ENCODE results near the gene FLNB. TPM values are rescaled to one million over a fixed set of nuclear protein-coding genes. Genes with fewer than 3 reads are reported as not detected.
A peak's percentile ranks its signal among the peaks of the same experiment; 100 is the strongest.

FLNB gene
- total RNA-seq, 4 donors from 2014 or later = 164 to 258 (median 242) TPM

DNA sequence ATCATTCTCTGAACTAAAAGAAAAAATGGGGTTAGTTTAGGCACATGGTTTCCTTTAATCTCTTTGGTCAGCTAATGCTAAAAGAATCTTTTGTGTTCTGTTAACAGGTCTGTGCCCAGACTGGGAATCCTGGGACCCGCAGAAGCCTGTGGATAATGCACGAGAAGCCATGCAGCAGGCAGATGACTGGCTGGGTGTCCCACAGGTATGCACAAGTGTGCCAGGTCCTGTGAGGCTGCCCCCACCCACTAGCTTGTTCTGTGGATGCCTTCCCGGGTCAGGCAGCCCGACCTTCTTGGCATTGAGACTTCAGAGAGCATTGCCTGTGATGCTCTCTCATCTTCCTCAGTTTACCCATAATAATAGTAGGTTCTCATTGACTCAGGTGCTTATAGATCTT, 70.4 kb downstream of the FLNB start:
- peak in 1 of 2 donors; percentile 21 for DNase-seq
- no peaks in the 10 kb centered on the region for H3K9me3 ChIP-seq
- H3K4me3 ChIP-seq (replicated peaks in 1 of 3) = no peak overlapping the region
- intact Hi-C loops (cut with DNase I) = no loop called here
- 87 to 88% methylated on average over 4 of the region's 4 CpGs for WGBS, 2 donors
- no peak for TF ChIP-seq POLR2A (IDR thresholded peaks at IDR 0.05)
- TF ChIP-seq, protein P1, sequence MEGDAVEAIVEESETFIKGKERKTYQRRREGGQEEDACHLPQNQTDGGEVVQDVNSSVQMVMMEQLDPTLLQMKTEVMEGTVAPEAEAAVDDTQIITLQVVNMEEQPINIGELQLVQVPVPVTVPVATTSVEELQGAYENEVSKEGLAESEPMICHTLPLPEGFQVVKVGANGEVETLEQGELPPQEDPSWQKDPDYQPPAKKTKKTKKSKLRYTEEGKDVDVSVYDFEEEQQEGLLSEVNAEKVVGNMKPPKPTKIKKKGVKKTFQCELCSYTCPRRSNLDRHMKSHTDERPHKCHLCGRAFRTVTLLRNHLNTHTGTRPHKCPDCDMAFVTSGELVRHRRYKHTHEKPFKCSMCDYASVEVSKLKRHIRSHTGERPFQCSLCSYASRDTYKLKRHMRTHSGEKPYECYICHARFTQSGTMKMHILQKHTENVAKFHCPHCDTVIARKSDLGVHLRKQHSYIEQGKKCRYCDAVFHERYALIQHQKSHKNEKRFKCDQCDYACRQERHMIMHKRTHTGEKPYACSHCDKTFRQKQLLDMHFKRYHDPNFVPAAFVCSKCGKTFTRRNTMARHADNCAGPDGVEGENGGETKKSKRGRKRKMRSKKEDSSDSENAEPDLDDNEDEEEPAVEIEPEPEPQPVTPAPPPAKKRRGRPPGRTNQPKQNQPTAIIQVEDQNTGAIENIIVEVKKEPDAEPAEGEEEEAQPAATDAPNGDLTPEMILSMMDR (IDR thresholded peaks at IDR 0.05) = no peak
- no peaks in the 10 kb centered on the region for H3K27me3 ChIP-seq
- peak overlapping the region; percentile 7 to 85 (median 77) for H3K27ac ChIP-seq
- H3K4me1 ChIP-seq = peaks cover 26 to 43% of the 10 kb centered on the region in 2 donors
- no peaks in the 10 kb centered on the region for H3K36me3 ChIP-seq

DNA sequence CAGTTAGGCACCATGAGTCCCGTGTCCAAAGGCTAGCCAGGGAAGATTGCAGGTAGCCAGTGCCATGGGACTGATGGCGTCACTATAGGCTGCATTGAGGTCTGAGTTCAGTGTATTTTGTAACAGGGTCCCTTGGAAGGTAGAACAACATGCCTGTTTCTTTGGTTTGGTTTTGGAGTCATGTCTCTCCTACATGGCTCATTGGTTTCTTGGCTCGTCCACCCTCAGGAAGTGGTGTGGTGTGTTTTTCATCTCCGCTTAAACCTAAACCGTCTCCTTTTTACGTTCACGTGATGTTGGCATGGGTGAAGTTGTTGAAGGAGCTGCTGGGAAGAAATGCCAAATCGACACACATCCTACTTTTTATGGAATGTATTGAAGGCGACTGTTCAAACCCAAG, 71.6 kb downstream of the FLNB start:
- Histone ChIP-seq H3K27ac (peak overlapping the region; percentile 79 to 85 (median 82)), H3K36me3 (no peaks in the 10 kb centered on the region), H3K9me3 (no peaks in the 10 kb centered on the region), H3K4me1 (peaks cover 17 to 37% of the 10 kb centered on the region in 2 donors), H3K4me3 (replicated peaks in 1 of 3) (no peak overlapping the region), H3K27me3 (no peaks in the 10 kb centered on the region)
- intact Hi-C loops (cut with DNase I) = no loop called here
- TF ChIP-seq, protein P1 (IDR thresholded peaks at IDR 0.05) = no peak
- no peak for TF ChIP-seq POLR2A (IDR thresholded peaks at IDR 0.05)
- DNase-seq = peak; percentile 82 to 84
- WGBS, 2 donors = 32 to 53% methylated on average over 9 of the region's 9 CpGs

DNA sequence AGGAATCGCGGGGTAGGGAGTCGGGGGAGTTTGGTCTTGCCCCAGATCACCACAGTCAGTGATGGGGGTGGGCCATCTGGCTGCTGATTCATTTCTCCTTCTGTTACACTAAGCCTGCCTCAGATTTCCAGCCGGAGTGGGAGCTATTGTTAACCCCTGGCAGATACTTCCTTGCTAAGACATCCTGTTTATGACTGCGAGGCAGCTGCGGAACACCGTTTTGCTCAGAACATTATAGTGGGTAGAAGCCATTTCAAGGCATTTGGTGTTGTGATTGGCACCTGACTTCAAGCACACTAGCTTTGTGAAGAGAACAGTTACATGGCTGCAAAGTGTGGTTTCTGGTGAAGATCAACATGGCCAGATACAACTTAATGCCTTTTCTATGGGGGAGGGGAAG, 73.8 kb downstream of the FLNB start:
- Histone ChIP-seq H3K4me1 (peaks cover 28 to 47% of the 10 kb centered on the region in 2 donors), H3K27me3 (no peaks in the 10 kb centered on the region), H3K4me3 (replicated peaks in 1 of 3) (no peak overlapping the region), H3K9me3 (no peaks in the 10 kb centered on the region), H3K36me3 (no peaks in the 10 kb centered on the region), H3K27ac (peak overlapping the region in 2 of 3 donors; percentile 79 to 85)
- DNase-seq = no peak
- intact Hi-C loops (cut with DNase I) = no loop called here
- whole genome bisulfite sequencing, 2 donors = 67 to 68% methylated on average over 6 to 7 of the region's 7 CpGs
- no peak for TF ChIP-seq POLR2A (IDR thresholded peaks at IDR 0.05)
- TF ChIP-seq, protein P1 (IDR thresholded peaks at IDR 0.05) = no peak

DNA sequence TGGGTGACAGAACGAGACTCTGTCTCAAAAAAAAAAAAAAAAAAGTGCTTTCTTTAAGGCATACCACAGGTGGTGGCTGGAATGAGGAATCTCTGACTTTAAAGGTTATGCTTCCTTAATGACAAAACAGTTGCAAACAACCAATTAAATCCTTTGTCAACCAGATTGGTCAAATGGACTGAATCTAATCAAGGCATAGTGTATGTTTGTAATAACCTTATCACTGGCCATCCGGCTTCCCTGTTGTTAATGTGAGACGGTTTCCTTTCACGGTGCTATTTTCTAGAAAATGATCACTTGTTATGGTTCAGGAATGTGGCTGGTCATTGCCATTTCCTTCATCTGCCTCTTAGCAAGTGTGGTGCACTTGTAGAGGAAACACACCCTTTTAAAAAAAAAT, 75.9 kb downstream of the FLNB start:
- no peaks in the 10 kb centered on the region for H3K36me3 ChIP-seq

DNA sequence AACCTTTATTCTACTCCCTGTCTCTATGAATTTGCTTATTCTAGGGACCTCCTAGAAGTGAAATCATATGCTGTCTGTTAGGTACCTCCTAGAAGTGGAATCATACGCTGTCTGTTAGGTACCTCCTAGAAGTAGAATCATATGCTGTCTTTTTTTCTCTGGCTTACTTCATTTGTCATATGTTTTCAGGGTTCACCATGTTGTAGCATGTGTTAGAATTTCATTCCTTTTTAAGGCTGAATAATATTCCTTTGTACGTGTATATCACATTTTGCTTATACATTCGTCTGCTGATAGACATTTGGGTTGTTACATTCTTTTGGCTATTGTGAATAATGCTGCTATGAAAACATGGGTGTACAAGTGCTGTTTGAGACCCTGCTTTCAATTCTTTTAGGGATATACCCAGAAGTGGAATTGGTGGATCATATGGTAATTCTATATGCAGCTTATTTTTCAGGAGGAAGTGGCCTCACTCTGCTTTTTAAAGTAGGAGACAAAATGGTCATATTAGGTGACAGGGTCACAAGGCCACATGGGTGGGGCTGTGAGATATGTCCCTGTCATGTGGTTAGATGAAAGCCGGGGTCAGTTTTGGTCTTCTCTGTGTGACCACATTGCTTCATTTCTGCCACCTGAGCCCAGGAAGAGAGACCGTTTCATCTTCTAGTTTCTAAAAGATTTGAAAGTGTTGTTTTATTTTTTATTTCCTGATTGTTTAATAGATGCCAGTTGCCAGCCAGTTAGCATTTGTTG, 76.7 kb downstream of the FLNB start:
- Histone ChIP-seq H3K27ac (peak overlapping the region; percentile 52 to 82 (median 76)), H3K4me3 (replicated peaks in 1 of 3) (no peak overlapping the region), H3K27me3 (no peaks in the 10 kb centered on the region), H3K4me1 (peaks cover 31 to 40% of the 10 kb centered on the region in 2 donors), H3K36me3 (no peaks in the 10 kb centered on the region), H3K9me3 (no peaks in the 10 kb centered on the region)
- 93 to 97% methylated on average over 5 of the region's 5 CpGs for WGBS, 2 donors
- TF ChIP-seq, protein P1 (IDR thresholded peaks at IDR 0.05) = no peak
- no peak for TF ChIP-seq POLR2A (IDR thresholded peaks at IDR 0.05)
- intact Hi-C loops (cut with DNase I) = no loop called here
- no peak for DNase-seq

More for the DNA sequence above, 75.9 kb downstream of the FLNB start:
- Histone ChIP-seq H3K9me3 (no peaks in the 10 kb centered on the region), H3K27ac (peak overlapping the region in 2 of 3 donors; percentile 76 to 82), H3K27me3 (no peaks in the 10 kb centered on the region), H3K4me3 (replicated peaks in 1 of 3) (no peak overlapping the region), H3K4me1 (peaks cover 35 to 48% of the 10 kb centered on the region in 2 donors)
- TF ChIP-seq, protein P1 (IDR thresholded peaks at IDR 0.05) = no peak
- no peak for TF ChIP-seq POLR2A (IDR thresholded peaks at IDR 0.05)
- intact Hi-C loops (cut with DNase I) = no loop called here
- DNase-seq = no peak
- WGBS, 2 donors = 64 to 72% methylated on average over 4 of the region's 4 CpGs

All from thyroid gland (tissue), 4 donors.